GM23338 (cell line): Measurements from ENCODE around the gene LPO. TPM values are rescaled to one million over a fixed set of nuclear protein-coding genes. Genes with fewer than 3 reads are reported as not detected.

Experiments used
- ATAC-seq: fragments of 200-7000 bp; cut with Tn5 transposase; 3 replicates; pipeline ENCODE4 v1.9.1; 2020
- DNase-seq: peaks from one replicate; pipeline ENCODE4 v3.0.0-alpha.2; 2015; ENCODE audit warnings: low spot score
- H2AFZ ChIP-seq: fragments of 200-600 bp; sonication (generic); 2 replicates; pipeline ENCODE4 v1.8.0; 2016; ENCODE audit warnings: antibody characterized with exemption, mild to moderate bottlenecking, moderate library complexity
- H3F3A ChIP-seq: fragments of 200-600 bp; sonication (generic); replicated peaks from 2 replicates; pipeline ENCODE4 v1.8.0; 2017; ENCODE audit warnings: antibody characterized with exemption, mixed run types, low read depth
- H3K27ac ChIP-seq: fragments of 200-600 bp; sonication (generic); 2 replicates; pipeline ENCODE4 v1.6.1; 2016; ENCODE audit warnings: low read depth
- H3K27me3 ChIP-seq: fragments of 200-600 bp; sonication (generic); 2 replicates; pipeline ENCODE4 v1.8.0; 2016; ENCODE audit warnings: mild to moderate bottlenecking, mixed run types, moderate library complexity; ENCODE audit not compliant: insufficient read depth
- H3K36me3 ChIP-seq: fragments of 200-600 bp; sonication (generic); 2 replicates; pipeline ENCODE4 v1.8.0; 2016; ENCODE audit warnings: mild to moderate bottlenecking; ENCODE audit not compliant: insufficient read depth
- H3K4me1 ChIP-seq: fragments of 200-600 bp; sonication (generic); 2 replicates; pipeline ENCODE4 v1.8.0; 2016; ENCODE audit warnings: mild to moderate bottlenecking, moderate library complexity; ENCODE audit not compliant: insufficient read depth
- H3K4me2 ChIP-seq: fragments of 200-600 bp; sonication (generic); 2 replicates; pipeline ENCODE4 v1.7.1; 2017; ENCODE audit warnings: mixed run types
- H3K4me3 ChIP-seq: fragments of 200-600 bp; sonication (generic); 2 replicates; pipeline ENCODE4 v1.6.1; 2016; ENCODE audit warnings: mixed run types
- H3K79me2 ChIP-seq: fragments of 200-600 bp; sonication (generic); replicated peaks from 2 replicates; pipeline ENCODE4 v1.8.0; 2017; ENCODE audit warnings: mild to moderate bottlenecking; ENCODE audit not compliant: insufficient read depth
- H3K9me2 ChIP-seq: fragments of 200-600 bp; sonication (generic); 2 replicates; pipeline ENCODE4 v1.8.0; 2017; ENCODE audit not compliant: insufficient read depth
- H4K20me1 ChIP-seq: fragments of 200-600 bp; sonication (generic); replicated peaks from 2 replicates; pipeline ENCODE4 v1.8.0; 2017; ENCODE audit warnings: mild to moderate bottlenecking; ENCODE audit not compliant: insufficient read depth
- H3K27ac Mint-ChIP-seq: 2 replicates; pipeline ENCODE4 v1.8.0; 2020; ENCODE audit warnings: inconsistent platforms, mild to moderate bottlenecking, moderate library complexity, mixed read lengths
- H3K27me3 Mint-ChIP-seq: 3 replicates; pipeline ENCODE4 v1.8.0; 2022; ENCODE audit warnings: low read depth, mild to moderate bottlenecking, moderate library complexity, mixed read lengths, inconsistent platforms; ENCODE audit not compliant: insufficient read depth, poor library complexity
- H3K36me3 Mint-ChIP-seq: 3 replicates; pipeline ENCODE4 v1.8.0; 2021; ENCODE audit warnings: low read depth, mild to moderate bottlenecking, inconsistent platforms, moderate library complexity, mixed read lengths
- H3K4me1 Mint-ChIP-seq: 3 replicates; pipeline ENCODE4 v1.8.0; 2020; ENCODE audit warnings: mild to moderate bottlenecking, inconsistent platforms, mixed read lengths
- H3K4me3 Mint-ChIP-seq: 3 replicates; pipeline ENCODE4 v1.8.0; 2021; ENCODE audit warnings: moderate library complexity, mild to moderate bottlenecking, inconsistent platforms, mixed read lengths
- H3K9me3 Mint-ChIP-seq: 3 replicates; pipeline ENCODE4 v1.8.0; 2020; ENCODE audit warnings: moderate library complexity, mild to moderate bottlenecking, inconsistent platforms, mixed read lengths
- CREB1 ChIP-seq: fragments of 250-450 bp; sonication (Bioruptor Pico); IDR thresholded peaks from 2 replicates; pipeline ENCODE4 v1.5.0; 2020; ENCODE audit warnings: low read depth, mild to moderate bottlenecking, moderate library complexity
- CTCF ChIP-seq, 2 experiments: fragments of 200-600 bp in 1 of 2; sonication (generic) in 1 of 2; conservative IDR thresholded peaks; 2 replicates each; pipeline versions ENCODE4 v1.5.1 to v1.6.1; 2016 to 2017; ENCODE audit warnings: antibody characterized with exemption in 2 of 2, low read depth in 2 of 2, mild to moderate bottlenecking in 2 of 2, moderate library complexity in 1 of 2
- ETS1 ChIP-seq: IDR thresholded peaks from 2 replicates; pipeline ENCODE4 v1.6.1; 2016; ENCODE audit warnings: antibody characterized with exemption
- EZH2phosphoT487 ChIP-seq: fragments of 200-600 bp; sonication (generic); IDR thresholded peaks from one replicate; pipeline ENCODE4 v1.8.1; 2018; ENCODE audit warnings: antibody characterized with exemption; ENCODE audit not compliant: unreplicated experiment
- JUNB ChIP-seq: IDR thresholded peaks from one replicate; pipeline ENCODE4 v1.6.1; 2016; ENCODE audit warnings: antibody characterized with exemption; ENCODE audit not compliant: unreplicated experiment
- NANOG ChIP-seq: IDR thresholded peaks from 2 replicates; pipeline ENCODE4 v1.6.1; 2016; ENCODE audit warnings: antibody characterized with exemption, borderline replicate concordance
- POLR2AphosphoS5 ChIP-seq: IDR thresholded peaks from 2 replicates; pipeline ENCODE4 v1.6.1; 2016; ENCODE audit warnings: antibody characterized with exemption, low read depth
- REST ChIP-seq: IDR thresholded peaks from one replicate; pipeline ENCODE4 v1.6.1; 2018; ENCODE audit warnings: antibody characterized with exemption; ENCODE audit not compliant: unreplicated experiment
- STAT1 ChIP-seq: IDR thresholded peaks from one replicate; pipeline ENCODE4 v1.6.1; 2016; ENCODE audit warnings: antibody characterized with exemption; ENCODE audit not compliant: unreplicated experiment
- ZNF114 ChIP-seq: fragments of 250-450 bp; sonication (Bioruptor Pico); IDR thresholded peaks from 2 replicates; pipeline ENCODE4 v1.5.0; 2020; ENCODE audit warnings: mild to moderate bottlenecking, moderate library complexity
- ZNF331 ChIP-seq: fragments of 250-450 bp; sonication (Bioruptor Pico); IDR thresholded peaks from 2 replicates; pipeline ENCODE4 v1.5.0; 2020; ENCODE audit warnings: low read depth, mild to moderate bottlenecking, moderate library complexity
- polyA plus RNA-seq: library from polyadenylated mRNA; unstranded; fragments of >200 nt; fragmentation: Nextera tagmentation; extraction: Ambion mirVana; gene quantifications from 2 replicates; pipeline ENCODE4 v1.2.1, GENCODE V29; 2016
- total RNA-seq: library from RNA; depleted of rRNA; stranded (reverse); fragments of >200 nt; shearing (Covaris generic); gene quantifications from 2 replicates; pipeline ENCODE4 v1.2.3, GENCODE V29; 2014
- TF ChIP-seq, protein P1 (sequence below): fragments of 250-450 bp; sonication (Bioruptor Pico); IDR thresholded peaks from 2 replicates; pipeline ENCODE4 v1.5.0; 2020; ENCODE audit warnings: mild to moderate bottlenecking, moderate library complexity

LPO gene
- total and polyA plus RNA-seq, 2 experiments from 2014 or later = 0.13 to 0.35 TPM

DNA sequence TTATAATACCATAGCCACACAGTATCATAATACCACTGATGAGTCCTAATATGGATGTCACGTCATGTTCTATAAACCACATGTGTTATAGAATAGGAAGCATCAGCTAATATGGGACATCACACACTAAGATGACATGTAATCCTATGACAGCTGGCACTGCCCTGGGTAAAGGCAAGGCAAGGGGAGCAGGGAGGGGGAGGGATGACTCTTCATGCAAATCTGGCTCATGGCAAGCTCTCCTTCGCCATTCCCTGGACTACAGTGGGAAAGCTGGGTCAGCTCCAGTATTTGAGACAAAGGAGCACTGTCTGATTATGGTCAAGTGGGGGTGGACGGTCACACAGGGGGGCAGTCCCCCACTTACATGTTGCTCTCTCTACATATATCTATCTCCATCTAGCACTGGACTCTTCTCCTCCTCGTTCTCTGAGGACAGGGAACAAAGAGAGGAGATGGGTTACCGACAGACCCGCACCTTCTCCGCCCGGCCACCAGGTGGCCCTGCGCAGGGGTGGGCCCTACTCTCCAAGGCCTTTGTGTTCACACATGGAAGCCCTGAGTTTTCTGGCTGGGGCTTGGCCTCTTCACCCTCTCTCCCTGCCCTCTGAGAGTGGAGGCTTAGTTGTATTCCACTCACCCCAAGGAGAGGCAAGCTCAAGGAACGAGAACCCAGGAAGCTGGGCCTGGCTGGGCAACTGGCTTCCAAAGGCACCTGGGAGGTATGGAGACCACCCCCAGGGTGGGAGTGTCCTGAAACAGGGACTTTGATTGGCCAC lies 65.8 kb downstream of the LPO start:
- H3K27me3 Mint-ChIP-seq = peaks cover 7% of the 10 kb centered on the region
- H3K4me3 Mint-ChIP-seq = no peak overlapping the region
- Histone ChIP-seq H3K36me3 (no peaks in the 10 kb centered on the region), H3F3A (no peaks in the 10 kb centered on the region), H3K79me2 (no peaks in the 10 kb centered on the region), H2AFZ (peak overlapping the region; percentile 97), H3K4me1 (peaks cover 13% of the 10 kb centered on the region), H3K4me2 (no peak overlapping the region), H3K9me2 (no peaks in the 10 kb centered on the region), H3K4me3 (no peak overlapping the region), H3K27me3 (no peaks in the 10 kb centered on the region), H3K27ac (no peak overlapping the region), H4K20me1 (no peaks in the 10 kb centered on the region)
- no peak for TF ChIP-seq ZNF114 (CRISPR knock-in tag)
- TF ChIP-seq ETS1 = no peak
- TF ChIP-seq, protein P1, sequence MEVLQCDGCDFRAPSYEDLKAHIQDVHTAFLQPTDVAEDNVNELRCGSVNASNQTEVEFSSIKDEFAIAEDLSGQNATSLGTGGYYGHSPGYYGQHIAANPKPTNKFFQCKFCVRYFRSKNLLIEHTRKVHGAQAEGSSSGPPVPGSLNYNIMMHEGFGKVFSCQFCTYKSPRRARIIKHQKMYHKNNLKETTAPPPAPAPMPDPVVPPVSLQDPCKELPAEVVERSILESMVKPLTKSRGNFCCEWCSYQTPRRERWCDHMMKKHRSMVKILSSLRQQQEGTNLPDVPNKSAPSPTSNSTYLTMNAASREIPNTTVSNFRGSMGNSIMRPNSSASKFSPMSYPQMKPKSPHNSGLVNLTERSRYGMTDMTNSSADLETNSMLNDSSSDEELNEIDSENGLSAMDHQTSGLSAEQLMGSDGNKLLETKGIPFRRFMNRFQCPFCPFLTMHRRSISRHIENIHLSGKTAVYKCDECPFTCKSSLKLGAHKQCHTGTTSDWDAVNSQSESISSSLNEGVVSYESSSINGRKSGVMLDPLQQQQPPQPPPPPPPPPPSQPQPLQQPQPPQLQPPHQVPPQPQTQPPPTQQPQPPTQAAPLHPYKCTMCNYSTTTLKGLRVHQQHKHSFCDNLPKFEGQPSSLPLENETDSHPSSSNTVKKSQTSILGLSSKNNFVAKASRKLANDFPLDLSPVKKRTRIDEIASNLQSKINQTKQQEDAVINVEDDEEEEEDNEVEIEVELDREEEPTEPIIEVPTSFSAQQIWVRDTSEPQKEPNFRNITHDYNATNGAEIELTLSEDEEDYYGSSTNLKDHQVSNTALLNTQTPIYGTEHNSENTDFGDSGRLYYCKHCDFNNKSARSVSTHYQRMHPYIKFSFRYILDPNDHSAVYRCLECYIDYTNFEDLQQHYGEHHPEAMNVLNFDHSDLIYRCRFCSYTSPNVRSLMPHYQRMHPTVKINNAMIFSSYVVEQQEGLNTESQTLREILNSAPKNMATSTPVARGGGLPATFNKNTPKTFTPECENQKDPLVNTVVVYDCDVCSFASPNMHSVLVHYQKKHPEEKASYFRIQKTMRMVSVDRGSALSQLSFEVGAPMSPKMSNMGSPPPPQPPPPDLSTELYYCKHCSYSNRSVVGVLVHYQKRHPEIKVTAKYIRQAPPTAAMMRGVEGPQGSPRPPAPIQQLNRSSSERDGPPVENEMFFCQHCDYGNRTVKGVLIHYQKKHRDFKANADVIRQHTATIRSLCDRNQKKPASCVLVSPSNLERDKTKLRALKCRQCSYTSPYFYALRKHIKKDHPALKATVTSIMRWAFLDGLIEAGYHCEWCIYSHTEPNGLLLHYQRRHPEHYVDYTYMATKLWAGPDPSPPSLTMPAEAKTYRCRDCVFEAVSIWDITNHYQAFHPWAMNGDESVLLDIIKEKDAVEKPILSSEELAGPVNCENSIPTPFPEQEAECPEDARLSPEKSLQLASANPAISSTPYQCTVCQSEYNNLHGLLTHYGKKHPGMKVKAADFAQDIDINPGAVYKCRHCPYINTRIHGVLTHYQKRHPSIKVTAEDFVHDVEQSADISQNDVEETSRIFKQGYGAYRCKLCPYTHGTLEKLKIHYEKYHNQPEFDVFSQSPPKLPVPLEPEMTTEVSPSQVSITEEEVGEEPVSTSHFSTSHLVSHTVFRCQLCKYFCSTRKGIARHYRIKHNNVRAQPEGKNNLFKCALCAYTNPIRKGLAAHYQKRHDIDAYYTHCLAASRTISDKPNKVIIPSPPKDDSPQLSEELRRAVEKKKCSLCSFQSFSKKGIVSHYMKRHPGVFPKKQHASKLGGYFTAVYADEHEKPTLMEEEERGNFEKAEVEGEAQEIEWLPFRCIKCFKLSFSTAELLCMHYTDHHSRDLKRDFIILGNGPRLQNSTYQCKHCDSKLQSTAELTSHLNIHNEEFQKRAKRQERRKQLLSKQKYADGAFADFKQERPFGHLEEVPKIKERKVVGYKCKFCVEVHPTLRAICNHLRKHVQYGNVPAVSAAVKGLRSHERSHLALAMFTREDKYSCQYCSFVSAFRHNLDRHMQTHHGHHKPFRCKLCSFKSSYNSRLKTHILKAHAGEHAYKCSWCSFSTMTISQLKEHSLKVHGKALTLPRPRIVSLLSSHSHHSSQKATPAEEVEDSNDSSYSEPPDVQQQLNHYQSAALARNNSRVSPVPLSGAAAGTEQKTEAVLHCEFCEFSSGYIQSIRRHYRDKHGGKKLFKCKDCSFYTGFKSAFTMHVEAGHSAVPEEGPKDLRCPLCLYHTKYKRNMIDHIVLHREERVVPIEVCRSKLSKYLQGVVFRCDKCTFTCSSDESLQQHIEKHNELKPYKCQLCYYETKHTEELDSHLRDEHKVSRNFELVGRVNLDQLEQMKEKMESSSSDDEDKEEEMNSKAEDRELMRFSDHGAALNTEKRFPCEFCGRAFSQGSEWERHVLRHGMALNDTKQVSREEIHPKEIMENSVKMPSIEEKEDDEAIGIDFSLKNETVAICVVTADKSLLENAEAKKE (CRISPR knock-in tag) = peak; percentile 50; the same call in 1 of the 2 replicates
- TF ChIP-seq EZH2phosphoT487 = no peak
- no peak for TF ChIP-seq ZNF331
- TF ChIP-seq NANOG = no peak
- TF ChIP-seq CREB1 (CRISPR knock-in tag) = no peak
- TF ChIP-seq CTCF (conservative IDR thresholded peaks at IDR 0.05; ENCODE audit: low read depth in 2 of 2) = peak; percentile 87 to 88
- no peak for TF ChIP-seq POLR2AphosphoS5
- no peak for TF ChIP-seq STAT1
- no peak for TF ChIP-seq REST
- TF ChIP-seq JUNB = no peak
- no peaks in the 10 kb centered on the region for H3K9me3 Mint-ChIP-seq
- peaks cover 31% of the 10 kb centered on the region for H3K4me1 Mint-ChIP-seq
- DNase-seq (peak; percentile 82), ATAC-seq (peak; percentile 75)
- no peak overlapping the region; the same call in 1 of the 2 replicates for H3K27ac Mint-ChIP-seq
- no peaks in the 10 kb centered on the region for H3K36me3 Mint-ChIP-seq
